KG1 (cell line): ENCODE data around the gene SYNJ2BP.

Source experiments
- DNase-seq: peaks from one replicate; lab custom pipeline; 2025; lab: John Stamatoyannopoulos, UW

The SYNJ2BP gene

DNA sequence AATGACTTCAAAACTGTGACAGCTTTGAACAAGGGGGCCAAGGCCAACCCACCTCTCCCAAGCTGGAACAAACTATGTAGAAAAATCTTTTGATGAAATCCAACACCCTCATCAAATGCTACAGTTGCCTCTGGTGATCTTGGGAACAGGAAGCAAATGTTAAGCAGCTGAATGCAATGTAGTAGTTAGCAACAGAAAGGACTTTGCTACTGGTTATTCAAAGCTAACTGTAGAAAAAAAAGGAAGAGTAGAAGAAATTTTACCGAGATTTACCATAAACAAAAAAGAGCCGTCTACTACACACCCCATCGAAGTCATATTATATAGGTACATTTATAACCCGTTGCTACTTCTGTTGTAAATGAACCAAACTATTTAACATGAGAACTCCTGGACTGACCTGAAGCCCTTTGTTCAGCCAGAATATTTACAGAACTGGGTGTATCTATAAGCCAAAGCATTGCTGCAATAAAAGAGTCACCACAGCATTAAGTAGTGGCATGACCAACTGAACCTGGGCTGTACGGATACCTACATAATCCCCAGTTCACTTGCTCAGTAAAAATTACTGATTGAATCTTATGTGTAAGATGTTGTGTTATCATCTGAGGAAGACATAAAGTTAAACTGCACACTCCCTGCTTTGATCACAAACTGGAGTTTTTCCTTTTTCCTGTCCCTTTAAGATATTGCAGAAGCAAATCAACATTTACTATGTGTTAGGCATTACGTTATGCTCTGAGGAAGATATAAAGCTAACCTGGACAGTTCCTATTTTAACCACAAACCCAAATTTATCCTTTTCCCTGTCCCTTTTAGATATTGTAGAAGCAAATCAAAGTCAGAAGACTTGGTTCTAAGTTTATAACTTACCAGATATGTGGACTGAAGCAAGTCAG, 25.1 kb downstream of the SYNJ2BP start:
- no peak for DNase-seq

DNA sequence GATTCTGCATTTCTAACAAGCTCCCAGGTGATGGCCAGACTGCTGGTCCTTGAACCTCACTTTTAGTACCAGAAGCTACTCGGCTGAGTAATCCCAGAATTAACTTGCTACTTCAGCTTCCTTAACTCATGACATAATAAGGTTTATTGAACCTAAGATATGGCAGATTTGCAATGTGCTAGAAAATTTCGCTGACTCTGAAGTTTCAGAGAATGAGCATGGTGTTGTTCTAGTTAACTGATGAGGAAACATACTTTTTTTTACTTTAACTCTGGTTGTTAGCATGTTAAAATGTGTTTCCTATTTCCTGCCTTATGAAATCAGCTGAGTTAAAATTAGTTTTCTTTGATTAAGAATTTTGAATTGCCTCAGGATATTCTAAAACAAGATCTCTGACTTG, 34.4 kb downstream of the SYNJ2BP start:
- DNase-seq, result no peak

GRCh38 chr14:70380824-70381223, 36.1 kb downstream of the SYNJ2BP start:
- DNase-seq, result no peak

DNA sequence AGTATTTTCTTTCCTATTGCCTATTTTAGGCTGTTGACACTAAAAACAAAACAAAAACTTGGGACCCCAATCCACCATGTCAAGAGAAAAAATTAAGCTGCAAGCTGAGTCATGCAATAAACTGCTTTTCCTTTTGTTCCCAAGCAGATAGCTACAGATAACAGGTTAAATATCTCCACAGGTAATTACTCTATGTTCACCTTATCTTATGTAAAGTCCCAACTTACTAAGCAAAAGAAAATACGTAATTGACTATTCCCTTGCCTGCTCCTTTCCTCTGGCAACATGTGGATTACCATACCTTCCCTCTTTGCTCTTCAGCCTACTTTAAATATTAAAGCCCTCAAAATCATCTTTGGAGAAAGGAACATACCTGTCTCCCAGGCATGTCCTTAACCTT, 38.2 kb downstream of the SYNJ2BP start:
- DNase-seq, result no peak
